Thyroid gland (tissue), 4 donors: ENCODE data around the gene NACAD. TPM values are rescaled to one million over a fixed set of nuclear protein-coding genes. Genes with fewer than 3 reads are reported as not detected.
"Not testable (repeated sequence)": the region's sequence is repeated elsewhere in the genome, so short reads cannot be mapped to it uniquely, and the experiment has no call there.

Source experiments
- DNase-seq, 2 donors: peaks; one replicate each; pipeline ENCODE4 v3.0.0-alpha.2; 2019
- H3K27ac ChIP-seq, 3 donors: fragments of 200-600 bp; sonication (generic); 1 replicate in 2 of 3; 2 replicates in 1 of 3; pipeline ENCODE4 v1.5.1; 2016 to 2019; ENCODE audit warnings: mild to moderate bottlenecking in 1 of 3, moderate library complexity in 1 of 3
- H3K27me3 ChIP-seq: fragments of 200-600 bp; sonication (generic); one replicate; pipeline ENCODE4 v1.5.1; 2019
- H3K36me3 ChIP-seq, 2 donors: fragments of 200-600 bp; sonication (generic); one replicate each; pipeline ENCODE4 v1.5.1; 2016 to 2019
- H3K4me1 ChIP-seq, 2 donors: fragments of 200-600 bp; sonication (generic); one replicate each; pipeline ENCODE4 v1.5.1; 2017 to 2019
- H3K4me3 ChIP-seq, 3 donors: fragments of 200-600 bp; sonication (generic); replicated peaks in 1 of 3; 1 replicate in 2 of 3; 2 replicates in 1 of 3; pipeline ENCODE4 v1.5.1; 2016; ENCODE audit warnings: mild to moderate bottlenecking in 1 of 3
- H3K9me3 ChIP-seq: fragments of 200-600 bp; sonication (generic); one replicate; pipeline ENCODE4 v1.5.1; 2017
- CTCF ChIP-seq, 6 experiments: fragments of 200-600 bp in 3 of 6; fragments of 450-650 bp in 3 of 6; sonication (generic) in 3 of 6; IDR thresholded peaks; one replicate each; pipeline ENCODE4 v1.5.1; 2016 to 2019; ENCODE audit warnings: antibody characterized with exemption in 6 of 6, mild to moderate bottlenecking in 2 of 6, inconsistent platforms in 1 of 6, moderate library complexity in 1 of 6
- POLR2A ChIP-seq, 2 donors: fragments of 450-650 bp; IDR thresholded peaks; one replicate each; pipeline ENCODE4 v1.6.1; 2017; ENCODE audit warnings: antibody characterized with exemption in 2 of 2, mild to moderate bottlenecking in 2 of 2, moderate library complexity in 1 of 2
- WGBS, 2 donors: methylation state at CpG; one replicate each; pipeline ENCODE4 v1.1.5; 2017; 5-methylcytosine and 5-hydroxymethylcytosine counted together
- intact Hi-C: fragments of 100-400 bp; cut with DNase I; formaldehyde crosslinking; loops from one replicate; pipeline ENCODE4 v1.15.1; 2023
- total RNA-seq, 4 donors: library from RNA; depleted of rRNA; stranded (reverse); fragments of >200 nt; gene quantifications; one replicate each; pipeline ENCODE4 v1.2.3, GENCODE V29; 2016

Gene NACAD
- total RNA-seq, 4 donors from 2014 or later, result 0.54 to 2.3 (median 0.88) TPM

DNA sequence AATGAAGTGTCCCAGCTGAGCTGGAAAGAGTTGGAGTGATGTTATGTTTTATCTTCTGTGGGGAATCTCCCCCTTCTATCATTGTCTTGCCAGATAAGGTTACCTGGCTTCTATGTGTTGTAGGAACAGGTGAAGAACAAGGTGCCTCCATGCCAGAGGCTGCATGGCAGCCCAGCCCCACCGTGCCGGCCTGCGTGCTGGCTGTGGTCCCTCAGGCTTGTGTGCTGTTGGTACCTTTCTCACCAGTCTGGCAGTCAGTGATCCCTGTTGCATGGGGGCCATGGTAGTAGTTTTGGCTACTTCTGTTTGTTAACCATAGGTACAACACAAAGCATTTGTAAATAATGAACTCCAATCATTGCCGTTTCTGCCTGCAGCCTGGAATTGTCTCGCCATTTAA, 50.9 kb downstream of the NACAD start:
- 97% methylated on average over 5 of the region's 5 CpGs for WGBS, 2 donors
- H3K4me3 ChIP-seq, result no peak overlapping the region
- intact Hi-C loops, result no loop called here
- no peak overlapping the region for H3K27ac ChIP-seq
- H3K27me3 ChIP-seq, result no peaks in the 10 kb centered on the region
- DNase-seq, result no peak
- H3K36me3 ChIP-seq, result peaks cover 8 to 9% of the 10 kb centered on the region in 2 donors
- TF ChIP-seq CTCF (IDR thresholded peaks at IDR 0.05), result no peak
- no peak for TF ChIP-seq POLR2A (IDR thresholded peaks at IDR 0.05)
- H3K9me3 ChIP-seq, result no peaks in the 10 kb centered on the region
- no peaks in the 10 kb centered on the region for H3K4me1 ChIP-seq

- 86 to 88% methylated on average over 8 of the region's 8 CpGs for WGBS, 2 donors
- H3K9me3 ChIP-seq, result no peaks in the 10 kb centered on the region
- H3K27me3 ChIP-seq, result no peaks in the 10 kb centered on the region
- H3K27ac ChIP-seq, result no peak overlapping the region
- intact Hi-C loops, result no loop called here
- no peaks in the 10 kb centered on the region for H3K4me1 ChIP-seq
- no peak for DNase-seq
- H3K4me3 ChIP-seq, result no peak overlapping the region
- TF ChIP-seq POLR2A (IDR thresholded peaks at IDR 0.05) (no peak), CTCF (IDR thresholded peaks at IDR 0.05) (no peak)
- H3K36me3 ChIP-seq, result peaks cover 8% of the 10 kb centered on the region in 2 donors
These were observed 52.0 kb downstream of the NACAD start for GRCh38 chr7:45036796-45037195.

DNA sequence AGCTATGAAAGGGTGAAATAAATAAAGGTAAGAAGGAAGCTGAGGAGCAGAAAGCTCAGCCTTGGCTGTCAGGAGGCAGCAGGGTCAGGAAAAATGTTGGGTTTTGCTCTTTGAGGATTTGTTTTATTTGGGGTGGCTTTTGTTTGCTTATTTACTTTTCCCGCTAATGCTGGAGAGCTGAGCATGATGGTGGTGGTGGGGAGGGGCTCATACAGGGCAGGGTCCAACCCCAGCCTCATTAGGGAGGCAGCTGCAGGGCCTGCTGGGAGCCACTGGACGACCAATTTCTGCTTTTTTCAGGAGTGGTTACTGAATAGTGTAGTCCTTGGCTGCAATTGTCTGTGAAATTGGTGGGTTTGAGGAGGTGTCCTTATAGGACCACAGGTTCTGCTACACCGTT, 52.5 kb downstream of the NACAD start:
- Histone ChIP-seq H3K4me1 (no peaks in the 10 kb centered on the region), H3K36me3 (peaks cover 3 to 4% of the 10 kb centered on the region in 2 donors), H3K4me3 (no peak overlapping the region), H3K27me3 (no peaks in the 10 kb centered on the region), H3K9me3 (no peaks in the 10 kb centered on the region), H3K27ac (no peak overlapping the region)
- DNase-seq, result no peak
- intact Hi-C loops, result no loop called here
- TF ChIP-seq POLR2A (IDR thresholded peaks at IDR 0.05) (no peak), CTCF (IDR thresholded peaks at IDR 0.05) (no peak)
- 81 to 84% methylated on average over 3 of the region's 3 CpGs for WGBS, 2 donors

GRCh38 chr7:45035893-45036292, 52.9 kb downstream of the NACAD start:
- Histone ChIP-seq H3K27ac (no peak overlapping the region), H3K4me3 (no peak overlapping the region), H3K36me3 (peaks cover 0 to 4% of the 10 kb centered on the region in 2 donors), H3K27me3 (no peaks in the 10 kb centered on the region), H3K9me3 (no peaks in the 10 kb centered on the region), H3K4me1 (no peaks in the 10 kb centered on the region)
- 77 to 84% methylated on average over 6 of the region's 6 CpGs for WGBS, 2 donors
- no peak for DNase-seq
- intact Hi-C loops, result no loop called here
- TF ChIP-seq POLR2A (IDR thresholded peaks at IDR 0.05), result no peak
- no peak for TF ChIP-seq CTCF (IDR thresholded peaks at IDR 0.05)

- Histone ChIP-seq H3K36me3 (peaks cover 0 to 4% of the 10 kb centered on the region in 2 donors), H3K9me3 (no peaks in the 10 kb centered on the region), H3K27me3 (no peaks in the 10 kb centered on the region), H3K27ac (no peak overlapping the region), H3K4me1 (no peaks in the 10 kb centered on the region), H3K4me3 (no peak overlapping the region)
- TF ChIP-seq POLR2A (IDR thresholded peaks at IDR 0.05) (no peak), CTCF (IDR thresholded peaks at IDR 0.05) (no peak)
- DNase-seq, result no peak
- intact Hi-C loops, result no loop called here
- WGBS, 2 donors, result 89 to 93% methylated on average over 5 of the region's 5 CpGs
These were observed 53.4 kb downstream of the NACAD start for GRCh38 chr7:45035371-45035770.

DNA sequence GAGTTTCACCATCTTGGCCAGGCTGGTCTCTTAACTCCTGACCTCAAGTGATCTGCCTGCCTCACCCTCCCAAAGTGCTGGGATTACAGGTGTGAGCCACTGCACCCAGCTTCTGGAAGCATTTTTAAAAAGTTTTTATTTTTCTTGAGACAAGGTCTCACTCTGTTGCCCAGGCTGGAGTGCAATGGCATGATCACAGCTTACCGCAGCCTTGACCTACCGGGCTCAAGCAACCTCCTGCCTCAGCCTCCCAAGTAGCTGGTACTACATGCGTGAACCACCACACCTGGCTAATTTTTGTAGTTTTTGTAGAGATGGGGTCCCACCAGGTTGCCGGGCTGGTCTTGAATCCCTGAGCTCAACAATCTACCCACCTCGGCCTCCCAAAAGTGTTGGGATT, 54.1 kb downstream of the NACAD start:
- intact Hi-C loops, H3K4me1 ChIP-seq, H3K36me3 ChIP-seq, H3K27me3 ChIP-seq, H3K27ac ChIP-seq, H3K4me3 ChIP-seq, H3K9me3 ChIP-seq, DNase-seq: not testable (repeated sequence)
- WGBS, 2 donors, result 87 to 97% methylated on average over 5 of the region's 5 CpGs
